Skeletal muscle cell (primary cell): ENCODE results near the gene RPL19.
A peak's percentile ranks its signal among the peaks of the same experiment; 100 is the strongest.
"Not testable (repeated sequence)": the region's sequence is repeated elsewhere in the genome, so short reads cannot be mapped to it uniquely, and the experiment has no call there.

Experiments used
- DNase-seq: peaks from one replicate; pipeline ENCODE4 v3.0.0-alpha.2; 2010; ENCODE audit warnings: low read depth
- H3K4me3 ChIP-seq: 2 replicates; pipeline ENCODE4 v1.5.1; 2011; ENCODE audit warnings: low read depth, mild to moderate bottlenecking, control low read depth, low read length, moderate library complexity

RPL19 gene

GRCh38 chr17:39200070-39200879 is at the start of gene RPL19:
Gene RPL19 (plus strand): TSS chr17:39200283. CDS start chr17:39200345, 62 bp downstream.
- peak within 1 kb of the TSS; percentile 62 for H3K4me3 ChIP-seq
- DNase-seq = no peak

GRCh38 chr17:39150795-39151149 is 49.3 kb upstream of the RPL19 start:
- no peak overlapping the region for H3K4me3 ChIP-seq
- DNase-seq = no peak

DNA sequence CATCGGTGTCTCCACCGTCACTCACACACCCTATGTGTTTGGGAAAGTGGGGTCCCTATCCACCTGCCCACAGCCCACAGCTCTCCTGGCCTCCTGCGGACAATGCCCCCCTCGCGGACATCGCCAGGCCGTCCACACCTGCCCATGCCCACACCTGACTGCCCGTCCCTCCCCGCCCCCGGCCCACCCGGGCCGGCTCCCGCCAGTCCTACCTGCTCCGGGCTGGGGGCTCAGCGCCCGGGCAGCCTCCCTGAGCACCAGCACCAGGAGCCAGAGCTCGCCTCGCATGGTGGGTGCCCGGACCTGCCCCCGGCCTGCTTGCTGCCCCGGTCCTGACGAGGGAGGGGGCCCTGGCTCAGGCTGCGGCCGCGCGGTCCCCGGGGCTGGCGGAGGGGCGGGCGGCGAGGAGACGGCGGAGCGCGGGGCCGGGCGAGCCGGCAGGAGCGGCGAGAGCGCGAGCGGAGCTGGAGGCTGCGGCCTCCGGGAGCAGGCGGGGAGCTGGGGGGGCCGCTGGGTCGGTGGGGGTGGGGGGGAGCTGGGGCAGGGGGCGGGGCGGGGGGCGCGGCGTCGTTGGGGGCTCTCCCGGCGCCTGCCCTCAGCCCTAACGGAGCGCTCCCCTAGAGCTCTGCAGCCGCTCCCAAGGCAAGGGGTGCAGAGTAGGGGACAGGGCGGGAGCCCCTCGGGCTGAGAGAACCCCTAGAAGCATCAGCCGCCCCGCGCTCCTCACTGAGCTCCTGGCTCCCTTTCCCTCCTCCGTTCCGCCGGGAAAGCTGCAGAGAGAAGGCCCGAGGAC is 48.7 kb upstream of the RPL19 start, which contains the start of gene PLXDC1:
TSS of gene PLXDC1 (minus strand) at position 488 of the 793 bp plus-strand sequence. CDS start at position 288, 200 bp downstream.
- no peak for DNase-seq

GRCh38 chr17:39151943-39152818 is 47.9 kb upstream of the RPL19 start:
- peak overlapping the region; percentile 83 for H3K4me3 ChIP-seq
- DNase-seq = no peak

More for the DNA sequence above, 48.7 kb upstream of the RPL19 start, which contains the start of gene PLXDC1:
- H3K4me3 ChIP-seq = peak within 1 kb of the TSS; percentile 33

- peak; percentile 64 for DNase-seq
These were observed 46.5 kb upstream of the RPL19 start for GRCh38 chr17:39153599-39154051.

GRCh38 chr17:39155654-39156053 is 44.4 kb upstream of the RPL19 start:
- H3K4me3 ChIP-seq = no peak overlapping the region
- no peak for DNase-seq

More at GRCh38 chr17:39153599-39154051, 46.5 kb upstream of the RPL19 start:
- H3K4me3 ChIP-seq = peak overlapping the region; percentile 83

DNA sequence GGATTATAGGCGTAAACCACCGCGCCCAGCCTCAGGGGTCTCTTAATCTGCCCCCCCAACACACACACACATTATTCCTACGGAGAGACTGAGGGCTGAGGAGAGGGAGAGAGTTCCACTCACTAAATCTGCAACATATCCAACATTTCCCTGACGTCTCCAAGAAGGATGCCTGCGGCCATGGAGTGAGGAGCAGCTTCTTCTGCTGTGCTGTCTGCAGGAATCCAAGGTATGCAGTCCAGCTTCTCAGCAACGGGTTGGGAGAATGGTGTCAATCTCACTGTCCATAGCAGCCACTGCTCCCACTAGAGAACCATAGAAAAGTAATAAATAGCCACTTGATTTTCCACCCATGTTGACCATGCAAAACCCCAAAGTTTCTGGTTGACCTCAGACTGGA is 43.6 kb upstream of the RPL19 start:
- no peak overlapping the region for H3K4me3 ChIP-seq
- no peak for DNase-seq

- no peak overlapping the region for H3K4me3 ChIP-seq
- no peak for DNase-seq
These were observed 41.5 kb upstream of the RPL19 start for GRCh38 chr17:39158623-39159022.

GRCh38 chr17:39161962-39162361 is 38.1 kb upstream of the RPL19 start:
- H3K4me3 ChIP-seq = no peak overlapping the region
- DNase-seq = no peak

GRCh38 chr17:39164675-39165143 is 35.4 kb upstream of the RPL19 start:
- H3K4me3 ChIP-seq = peak overlapping the region; percentile 44
- peak; percentile 64 for DNase-seq

DNA sequence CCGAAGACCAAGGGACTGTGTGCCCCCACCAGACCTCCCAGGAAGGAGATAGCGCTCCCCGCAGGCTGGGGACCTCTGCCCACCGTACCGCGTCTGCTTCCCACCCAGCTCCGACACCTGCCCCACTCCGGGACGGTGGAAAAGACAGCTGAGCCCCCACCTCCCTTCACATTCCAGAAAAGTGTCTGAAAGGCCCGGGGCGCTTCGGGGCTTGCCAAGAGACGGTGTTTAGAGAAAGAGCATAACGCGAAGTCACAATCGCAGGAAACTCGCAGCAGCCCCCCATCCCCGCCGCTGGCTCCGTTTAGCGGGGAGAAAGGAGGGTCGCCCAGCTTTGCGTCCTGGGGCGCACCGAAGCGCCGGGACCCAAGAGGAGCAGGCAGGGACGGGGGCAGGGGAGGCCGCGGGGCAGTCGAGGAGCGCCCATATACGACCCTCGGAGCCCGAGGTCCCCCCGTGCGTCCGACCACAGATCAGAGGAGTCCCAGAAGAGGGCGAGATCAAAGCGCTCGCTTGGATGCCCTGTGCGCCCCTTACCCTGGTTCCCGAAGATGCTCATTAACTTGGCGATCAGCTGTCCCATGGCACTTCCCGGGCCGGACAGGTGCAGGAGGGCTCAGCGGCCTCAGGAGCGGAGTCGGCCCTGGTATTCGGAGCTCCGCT is 34.8 kb upstream of the RPL19 start:
- peak overlapping the region; percentile 44 for H3K4me3 ChIP-seq
- no peak for DNase-seq

DNA sequence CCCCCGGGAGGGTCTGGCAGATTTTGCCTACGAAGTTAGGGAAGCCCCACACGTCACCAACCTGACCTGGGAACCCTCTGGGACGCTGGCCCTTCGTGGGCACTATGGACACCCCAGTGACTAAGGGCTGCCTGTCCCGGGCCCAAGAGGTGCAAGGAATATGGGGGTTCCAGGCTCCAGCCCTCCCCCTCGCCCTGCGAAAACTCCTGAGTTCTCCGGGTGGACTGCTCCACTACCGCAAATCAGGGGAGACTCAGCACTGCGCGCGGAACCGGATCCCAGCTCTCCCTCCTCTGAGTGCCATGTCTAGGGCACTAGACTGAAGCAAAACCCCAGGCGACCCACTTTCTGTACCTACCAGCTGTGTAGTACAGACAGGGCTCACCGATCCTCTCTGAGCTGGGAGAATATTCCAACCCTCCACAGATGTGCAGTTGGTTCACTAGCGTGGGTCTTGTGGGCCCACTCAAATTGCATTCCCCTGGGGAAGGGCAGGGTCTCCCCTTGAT is 34.2 kb upstream of the RPL19 start, which contains the start of gene ARL5C:
TSS of gene ARL5C (minus strand) at position 321 of the 509 bp plus-strand sequence. CDS start 401 bp downstream, outside the sequence.
- DNase-seq = no peak
- H3K4me3 ChIP-seq = peak within 1 kb of the TSS; percentile 44

DNA sequence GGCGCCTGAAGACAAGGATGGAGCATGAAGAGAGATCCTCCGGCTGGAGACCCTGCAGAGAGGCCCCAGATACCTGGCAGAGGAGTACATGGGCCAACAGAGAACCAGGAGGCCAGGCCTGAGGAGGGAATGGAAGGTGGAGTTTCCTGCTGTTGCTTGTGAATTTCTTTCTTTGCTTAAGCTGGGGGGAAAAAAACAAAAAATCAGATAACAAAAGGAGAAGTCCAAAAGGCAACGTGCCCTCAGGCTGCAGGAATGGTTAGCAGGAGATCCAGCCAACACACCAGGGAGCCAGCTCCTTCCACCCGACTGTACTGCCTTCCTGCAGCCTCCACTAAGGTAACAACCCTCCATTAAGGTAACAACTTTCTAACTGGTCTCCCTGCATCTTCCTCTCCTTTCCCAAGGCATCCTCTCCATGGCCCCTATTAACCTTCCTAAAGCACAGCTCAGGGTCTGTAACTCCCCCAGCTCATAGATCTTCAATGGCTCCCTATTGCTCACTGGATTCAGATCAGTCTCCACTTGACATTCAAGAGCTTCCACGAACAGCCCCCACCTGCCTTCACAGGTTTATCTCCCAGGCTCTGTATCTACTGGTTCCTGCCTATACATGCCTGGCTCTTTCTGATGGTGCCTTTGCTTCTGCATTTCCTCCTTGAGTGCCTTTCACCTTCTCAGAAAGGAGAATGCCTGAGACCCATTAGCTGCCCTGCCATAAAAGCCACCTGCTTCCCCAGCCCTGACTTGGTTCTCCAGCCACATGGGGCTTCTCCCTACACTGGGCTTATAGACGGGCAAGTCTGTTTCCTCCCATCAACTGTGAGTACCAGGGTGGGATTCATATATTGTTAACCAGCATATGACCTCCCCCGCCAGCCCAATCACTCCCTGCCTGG is 33.4 kb upstream of the RPL19 start:
- no peak overlapping the region for H3K4me3 ChIP-seq

GRCh38 chr17:39167476-39167875 is 32.6 kb upstream of the RPL19 start:
- no peak for DNase-seq
- no peak overlapping the region for H3K4me3 ChIP-seq

More for the DNA sequence above, 33.4 kb upstream of the RPL19 start:
- no peak for DNase-seq

GRCh38 chr17:39168503-39168902 is 31.6 kb upstream of the RPL19 start:
- DNase-seq = not testable (repeated sequence)

GRCh38 chr17:39169101-39169500 is 31.0 kb upstream of the RPL19 start:
- no peak for DNase-seq
- H3K4me3 ChIP-seq = no peak overlapping the region

More at GRCh38 chr17:39168503-39168902, 31.6 kb upstream of the RPL19 start:
- not testable (repeated sequence) for H3K4me3 ChIP-seq

DNA sequence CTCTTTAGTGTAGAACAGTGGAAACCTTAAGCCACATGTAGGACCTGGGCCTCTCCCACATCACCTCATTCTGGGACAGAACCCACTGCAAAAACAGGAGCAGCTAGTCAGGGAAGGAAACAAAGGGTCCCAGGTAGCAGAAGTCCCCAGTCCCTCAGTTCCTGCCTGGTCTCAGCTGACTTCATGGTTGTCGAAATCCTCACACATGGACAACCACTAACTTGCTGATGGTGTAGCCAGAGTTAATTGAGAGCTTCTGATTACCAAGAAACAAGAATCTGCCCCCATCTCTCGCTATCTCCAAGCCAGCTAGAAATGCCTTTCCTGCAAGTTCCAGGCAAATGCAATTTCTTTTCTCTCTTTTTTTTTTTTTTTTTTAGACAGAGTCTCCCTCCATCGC is 30.6 kb upstream of the RPL19 start:
- DNase-seq = no peak
- H3K4me3 ChIP-seq = no peak overlapping the region
